ENCODE measurements around the gene IL22RA1. TPM values are rescaled to one million over a fixed set of nuclear protein-coding genes. Genes with fewer than 3 reads are reported as not detected.

The IL22RA1 gene
- total RNA-seq, 1 donor from 2014 or later: not detected

DNA sequence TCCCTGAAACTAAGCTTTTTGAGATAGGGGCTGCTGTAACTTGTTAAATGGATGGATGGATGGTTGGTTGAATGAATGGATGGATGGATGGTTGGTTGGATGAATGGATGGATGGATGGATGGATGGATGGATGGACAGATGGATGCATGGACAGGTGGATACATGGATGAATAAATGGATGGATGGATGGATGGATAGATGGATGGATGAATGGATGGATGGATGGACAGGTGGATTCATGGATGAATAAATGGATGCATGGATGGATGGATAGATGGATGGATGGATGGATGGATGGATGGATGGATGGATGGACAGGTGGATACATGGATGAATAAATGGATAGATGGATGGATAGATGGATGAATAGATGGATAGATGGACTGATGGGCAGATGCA lies 57.9 kb downstream of the IL22RA1 start:
- no peak for FAIRE-seq

DNA sequence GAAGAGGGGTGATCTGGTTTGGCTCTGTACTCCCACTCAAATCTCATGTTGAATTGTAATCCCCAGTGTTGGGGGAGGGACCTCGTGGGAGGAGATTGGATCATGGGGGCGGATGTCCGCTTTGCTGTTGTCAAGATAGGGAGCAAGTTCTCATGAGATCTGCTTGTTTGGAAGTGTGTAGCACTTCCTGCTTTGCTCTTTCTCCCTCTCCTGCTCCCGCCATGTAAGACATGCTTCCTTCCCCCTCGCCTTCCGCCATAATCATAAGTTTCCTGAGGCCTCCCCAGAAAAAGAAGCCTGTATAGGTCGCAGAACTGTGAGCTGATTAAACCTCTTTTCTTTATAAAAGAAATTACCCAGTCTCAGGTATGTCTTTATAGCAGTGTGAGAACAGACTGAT lies 58.9 kb downstream of the IL22RA1 start:
- peaks cover 4% of the 10 kb centered on the region for H3K27me3 ChIP-seq (ENCODE audit: insufficient read depth, low read length)
- no peaks in the 10 kb centered on the region for H3K4me1 ChIP-seq (ENCODE audit: insufficient read depth, low read length)
- Mint-ChIP-seq H3K4me1 (ENCODE audit: low read depth, unreplicated experiment) (no peaks in the 10 kb centered on the region), H3K4me3 (ENCODE audit: unreplicated experiment) (no peak overlapping the region), H3K27me3 (ENCODE audit: low read depth, unreplicated experiment) (peaks cover 49% of the 10 kb centered on the region), H3K36me3 (ENCODE audit: low read depth, unreplicated experiment) (peaks cover 4% of the 10 kb centered on the region), H3K9me3 (ENCODE audit: unreplicated experiment) (peaks cover 2% of the 10 kb centered on the region), H3K27ac (ENCODE audit: unreplicated experiment) (no peak overlapping the region)
- no peaks in the 10 kb centered on the region for H3K36me3 ChIP-seq (ENCODE audit: insufficient read depth, low read length)
- no peaks in the 10 kb centered on the region for H3K9me3 ChIP-seq (ENCODE audit: insufficient read depth, low read depth, low read length)
- no peaks in the 10 kb centered on the region for H3K79me2 ChIP-seq (ENCODE audit: insufficient read depth, low read length)
- FAIRE-seq: no peak
- H3K27ac ChIP-seq (ENCODE audit: low read depth, low read length): no peak overlapping the region
- H4K20me1 ChIP-seq (ENCODE audit: insufficient read depth, low read length): no peaks in the 10 kb centered on the region
- no peak overlapping the region for H3K4me3 ChIP-seq (ENCODE audit: insufficient read depth, low read depth, low read length)
- no peak for TF ChIP-seq EZH2 (IDR thresholded peaks at IDR 0.05; ENCODE audit: insufficient read depth, low read length)
- TF ChIP-seq, protein P1, sequence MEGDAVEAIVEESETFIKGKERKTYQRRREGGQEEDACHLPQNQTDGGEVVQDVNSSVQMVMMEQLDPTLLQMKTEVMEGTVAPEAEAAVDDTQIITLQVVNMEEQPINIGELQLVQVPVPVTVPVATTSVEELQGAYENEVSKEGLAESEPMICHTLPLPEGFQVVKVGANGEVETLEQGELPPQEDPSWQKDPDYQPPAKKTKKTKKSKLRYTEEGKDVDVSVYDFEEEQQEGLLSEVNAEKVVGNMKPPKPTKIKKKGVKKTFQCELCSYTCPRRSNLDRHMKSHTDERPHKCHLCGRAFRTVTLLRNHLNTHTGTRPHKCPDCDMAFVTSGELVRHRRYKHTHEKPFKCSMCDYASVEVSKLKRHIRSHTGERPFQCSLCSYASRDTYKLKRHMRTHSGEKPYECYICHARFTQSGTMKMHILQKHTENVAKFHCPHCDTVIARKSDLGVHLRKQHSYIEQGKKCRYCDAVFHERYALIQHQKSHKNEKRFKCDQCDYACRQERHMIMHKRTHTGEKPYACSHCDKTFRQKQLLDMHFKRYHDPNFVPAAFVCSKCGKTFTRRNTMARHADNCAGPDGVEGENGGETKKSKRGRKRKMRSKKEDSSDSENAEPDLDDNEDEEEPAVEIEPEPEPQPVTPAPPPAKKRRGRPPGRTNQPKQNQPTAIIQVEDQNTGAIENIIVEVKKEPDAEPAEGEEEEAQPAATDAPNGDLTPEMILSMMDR (IDR thresholded peaks at IDR 0.05; ENCODE audit: insufficient read depth, low read depth, low read length): no peak
- no peak overlapping the region for H3K4me2 ChIP-seq (ENCODE audit: low read length)
- H2AFZ ChIP-seq (ENCODE audit: low read depth, low read length): no peak overlapping the region
- DNase-seq (ENCODE audit: low read depth): no peak
- no peak overlapping the region for H3K9ac ChIP-seq (ENCODE audit: low read length)

More for the DNA sequence above, 57.9 kb downstream of the IL22RA1 start:
- H3K27me3 Mint-ChIP-seq (ENCODE audit: low read depth, unreplicated experiment): peaks cover 52% of the 10 kb centered on the region
- peaks cover 2% of the 10 kb centered on the region for H3K9me3 Mint-ChIP-seq (ENCODE audit: unreplicated experiment)
- no peak for TF ChIP-seq EZH2 (IDR thresholded peaks at IDR 0.05; ENCODE audit: insufficient read depth, low read length)
- TF ChIP-seq, protein P1 (IDR thresholded peaks at IDR 0.05; ENCODE audit: insufficient read depth, low read depth, low read length): no peak
- Histone ChIP-seq H3K9ac (ENCODE audit: low read length) (no peak overlapping the region), H2AFZ (ENCODE audit: low read depth, low read length) (no peak overlapping the region), H4K20me1 (ENCODE audit: insufficient read depth, low read length) (no peaks in the 10 kb centered on the region), H3K9me3 (ENCODE audit: insufficient read depth, low read depth, low read length) (no peaks in the 10 kb centered on the region), H3K4me1 (ENCODE audit: insufficient read depth, low read length) (no peaks in the 10 kb centered on the region), H3K79me2 (ENCODE audit: insufficient read depth, low read length) (no peaks in the 10 kb centered on the region), H3K27me3 (ENCODE audit: insufficient read depth, low read length) (peaks cover 4% of the 10 kb centered on the region), H3K27ac (ENCODE audit: low read depth, low read length) (no peak overlapping the region), H3K36me3 (ENCODE audit: insufficient read depth, low read length) (no peaks in the 10 kb centered on the region), H3K4me2 (ENCODE audit: low read length) (no peak overlapping the region), H3K4me3 (ENCODE audit: insufficient read depth, low read depth, low read length) (no peak overlapping the region)
- peaks cover 4% of the 10 kb centered on the region for H3K36me3 Mint-ChIP-seq (ENCODE audit: low read depth, unreplicated experiment)
- no peaks in the 10 kb centered on the region for H3K4me1 Mint-ChIP-seq (ENCODE audit: low read depth, unreplicated experiment)
- no peak overlapping the region for H3K27ac Mint-ChIP-seq (ENCODE audit: unreplicated experiment)
- DNase-seq (ENCODE audit: low read depth): no peak
- H3K4me3 Mint-ChIP-seq (ENCODE audit: unreplicated experiment): no peak overlapping the region

DNA sequence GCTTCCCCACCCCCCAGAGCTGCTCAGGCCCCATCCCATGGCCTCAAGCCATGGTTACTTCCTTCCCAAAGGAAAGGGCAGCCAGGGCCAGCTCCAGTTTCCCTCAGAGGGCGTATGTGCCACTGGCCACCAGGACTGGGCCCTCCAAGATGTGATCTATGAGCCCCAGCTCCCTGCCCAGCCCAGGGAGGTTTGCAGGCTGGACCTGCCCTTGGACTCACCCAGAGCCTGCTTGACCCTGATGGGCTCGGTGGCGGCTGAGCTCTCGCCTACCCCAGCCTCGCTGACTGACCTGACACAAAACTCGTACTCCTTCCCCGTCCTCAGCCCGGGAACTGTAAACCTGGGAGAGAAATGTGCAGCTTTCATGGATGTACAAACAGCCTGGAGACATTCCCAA lies 60.6 kb downstream of the IL22RA1 start:
- Histone ChIP-seq H3K36me3 (ENCODE audit: insufficient read depth, low read length) (no peaks in the 10 kb centered on the region), H3K27me3 (ENCODE audit: insufficient read depth, low read length) (peaks cover 2% of the 10 kb centered on the region), H3K4me2 (ENCODE audit: low read length) (no peak overlapping the region), H3K4me3 (ENCODE audit: insufficient read depth, low read depth, low read length) (no peak overlapping the region), H3K9me3 (ENCODE audit: insufficient read depth, low read depth, low read length) (no peaks in the 10 kb centered on the region), H3K9ac (ENCODE audit: low read length) (no peak overlapping the region), H3K4me1 (ENCODE audit: insufficient read depth, low read length) (no peaks in the 10 kb centered on the region), H4K20me1 (ENCODE audit: insufficient read depth, low read length) (no peaks in the 10 kb centered on the region), H2AFZ (ENCODE audit: low read depth, low read length) (no peak overlapping the region), H3K79me2 (ENCODE audit: insufficient read depth, low read length) (no peaks in the 10 kb centered on the region), H3K27ac (ENCODE audit: low read depth, low read length) (no peak overlapping the region)
- Mint-ChIP-seq H3K27ac (ENCODE audit: unreplicated experiment) (no peak overlapping the region), H3K4me3 (ENCODE audit: unreplicated experiment) (no peak overlapping the region), H3K36me3 (ENCODE audit: low read depth, unreplicated experiment) (peaks cover 4% of the 10 kb centered on the region), H3K9me3 (ENCODE audit: unreplicated experiment) (peaks cover 2% of the 10 kb centered on the region), H3K4me1 (ENCODE audit: low read depth, unreplicated experiment) (no peaks in the 10 kb centered on the region), H3K27me3 (ENCODE audit: low read depth, unreplicated experiment) (peaks cover 38% of the 10 kb centered on the region)
- FAIRE-seq: no peak
- TF ChIP-seq, protein P1 (IDR thresholded peaks at IDR 0.05; ENCODE audit: insufficient read depth, low read depth, low read length): no peak
- TF ChIP-seq EZH2 (IDR thresholded peaks at IDR 0.05; ENCODE audit: insufficient read depth, low read length): no peak
- DNase-seq (ENCODE audit: low read depth): no peak

Data from astrocyte (in vitro differentiated cells and primary cell).